GM21390 (cell line): ENCODE results near the gene PAPSS1.
A peak's percentile ranks its signal among the peaks of the same experiment; 100 is the strongest.
"Not testable (repeated sequence)": the region's sequence is repeated elsewhere in the genome, so short reads cannot be mapped to it uniquely, and the experiment has no call there.

ENCODE experiments used
- ATAC-seq: cut with Tn5 transposase; IDR thresholded peaks from one replicate; pipeline ENCODE4 v1.9.1; 2021; ENCODE audit not compliant: unreplicated experiment

Gene PAPSS1

GRCh38 chr4:107689912-107690587 lies 30.0 kb downstream of the PAPSS1 start:
- ATAC-seq, result peak; percentile 65

GRCh38 chr4:107688421-107688820 lies 31.6 kb downstream of the PAPSS1 start:
- no peak for ATAC-seq

- ATAC-seq, result no peak
These were observed 34.3 kb downstream of the PAPSS1 start for GRCh38 chr4:107685740-107686139.

- no peak for ATAC-seq
These were observed 36.2 kb downstream of the PAPSS1 start for GRCh38 chr4:107683873-107684272.

- ATAC-seq, result no peak
These were observed 37.7 kb downstream of the PAPSS1 start for GRCh38 chr4:107682306-107682705.

- no peak for ATAC-seq
These were observed 51.0 kb downstream of the PAPSS1 start for GRCh38 chr4:107669068-107669467.

- no peak for ATAC-seq
These were observed 53.9 kb downstream of the PAPSS1 start for GRCh38 chr4:107666134-107666533.

- no peak for ATAC-seq
These were observed 55.0 kb downstream of the PAPSS1 start for GRCh38 chr4:107665001-107665400.

GRCh38 chr4:107658400-107659336 lies 61.4 kb downstream of the PAPSS1 start:
- ATAC-seq, result no peak

GRCh38 chr4:107655289-107655688 lies 64.7 kb downstream of the PAPSS1 start:
- ATAC-seq, result no peak

- ATAC-seq, result no peak
These were observed 65.3 kb downstream of the PAPSS1 start for GRCh38 chr4:107654694-107655093.

- ATAC-seq, result not testable (repeated sequence)
These were observed 68.6 kb downstream of the PAPSS1 start for GRCh38 chr4:107651408-107651807.

GRCh38 chr4:107650251-107650650 lies 69.8 kb downstream of the PAPSS1 start:
- no peak for ATAC-seq

- no peak for ATAC-seq
These were observed 71.6 kb downstream of the PAPSS1 start for GRCh38 chr4:107648178-107648991.

- ATAC-seq, result no peak
These were observed 72.4 kb downstream of the PAPSS1 start for GRCh38 chr4:107647591-107647990.

GRCh38 chr4:107645604-107646003 lies 74.4 kb downstream of the PAPSS1 start:
- ATAC-seq, result no peak

GRCh38 chr4:107643021-107643420 lies 77.0 kb downstream of the PAPSS1 start:
- no peak for ATAC-seq

- ATAC-seq, result no peak
These were observed 79.2 kb downstream of the PAPSS1 start for GRCh38 chr4:107640878-107641277.

GRCh38 chr4:107640197-107640596 lies 79.8 kb downstream of the PAPSS1 start:
- ATAC-seq, result no peak

GRCh38 chr4:107635735-107636134 lies 84.3 kb downstream of the PAPSS1 start:
- no peak for ATAC-seq

GRCh38 chr4:107631560-107631959 lies 88.5 kb downstream of the PAPSS1 start:
- ATAC-seq, result no peak
